Panc1 (cell line): ENCODE measurements around the gene DOCK8.

Experiments
- CTCF ChIP-seq: fragments of 450-650 bp; IDR thresholded peaks from 2 replicates; pipeline ENCODE4 v1.5.1; 2017; ENCODE audit warnings: mild to moderate bottlenecking
- POLR2AphosphoS5 ChIP-seq: IDR thresholded peaks from 2 replicates; pipeline ENCODE4 v1.6.1; 2012; ENCODE audit warnings: mild to moderate bottlenecking, low read depth, low read length, moderate library complexity
- REST ChIP-seq, 2 experiments: IDR thresholded peaks; 2 replicates each; pipeline ENCODE4 v1.6.1; 2011 to 2012; ENCODE audit warnings: low read depth in 2 of 2, control low read depth in 1 of 2, low read length in 1 of 2, mild to moderate bottlenecking in 1 of 2, moderate library complexity in 1 of 2; ENCODE audit not compliant: insufficient read depth in 1 of 2

- TF ChIP-seq CTCF (no peak), POLR2AphosphoS5 (no peak), REST (IDR thresholded peaks at IDR 0.05; ENCODE audit: insufficient read depth in 1 of 2, low read depth in 2 of 2, low read length in 1 of 2) (no peak)
Observed at GRCh38 chr9:278651-279050, 64.0 kb downstream of the DOCK8 start.
